IPS-11a (cell line): ENCODE results near the gene MAP7D3.
"Not testable (repeated sequence)": the region's sequence is repeated elsewhere in the genome, so short reads cannot be mapped to it uniquely, and the experiment has no call there.

Experiments
- H3K4me3 ChIP-seq: one replicate; pipeline ENCODE4 v1.5.1; 2013; ENCODE audit warnings: low read depth, low read length, control low read depth

The MAP7D3 gene

DNA sequence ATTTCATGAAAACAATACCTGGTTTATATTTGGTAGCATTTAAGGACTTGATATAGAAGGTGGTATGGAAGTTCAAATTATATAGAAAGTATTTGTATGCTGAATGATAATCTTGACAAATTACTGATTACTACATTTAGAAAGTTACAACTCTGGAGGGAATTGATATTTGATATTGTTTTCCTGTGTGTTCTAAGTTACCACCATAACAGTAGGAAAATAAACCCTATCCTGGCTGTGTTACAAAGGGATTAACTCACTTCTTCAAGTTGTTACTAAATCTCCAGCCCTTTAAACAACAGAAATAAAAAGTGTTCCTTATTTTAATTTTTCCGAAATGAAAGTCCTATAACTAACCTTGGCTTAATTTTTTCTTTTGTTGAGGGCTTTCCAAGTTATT is 67.3 kb downstream of the MAP7D3 start:
- H3K4me3 ChIP-seq: no peak overlapping the region

DNA sequence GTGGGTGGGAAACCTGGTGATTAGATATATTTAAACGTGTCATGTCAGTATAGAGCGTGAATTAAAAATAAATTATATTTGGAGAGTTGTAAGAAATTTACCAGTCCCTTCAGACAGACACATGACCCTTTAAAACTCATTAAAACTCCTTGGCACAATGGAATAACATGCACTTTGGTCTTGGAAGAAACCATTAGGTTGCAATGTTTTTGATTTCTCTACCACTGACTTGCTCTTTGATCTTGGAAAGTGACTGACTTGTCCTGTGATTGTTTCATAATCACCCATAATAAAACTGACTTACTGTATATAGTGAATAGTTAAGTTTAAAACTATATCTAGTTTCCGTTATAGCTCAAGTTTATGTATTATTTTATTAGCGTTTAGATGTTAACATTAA is 68.0 kb downstream of the MAP7D3 start:
- H3K4me3 ChIP-seq: no peak overlapping the region

DNA sequence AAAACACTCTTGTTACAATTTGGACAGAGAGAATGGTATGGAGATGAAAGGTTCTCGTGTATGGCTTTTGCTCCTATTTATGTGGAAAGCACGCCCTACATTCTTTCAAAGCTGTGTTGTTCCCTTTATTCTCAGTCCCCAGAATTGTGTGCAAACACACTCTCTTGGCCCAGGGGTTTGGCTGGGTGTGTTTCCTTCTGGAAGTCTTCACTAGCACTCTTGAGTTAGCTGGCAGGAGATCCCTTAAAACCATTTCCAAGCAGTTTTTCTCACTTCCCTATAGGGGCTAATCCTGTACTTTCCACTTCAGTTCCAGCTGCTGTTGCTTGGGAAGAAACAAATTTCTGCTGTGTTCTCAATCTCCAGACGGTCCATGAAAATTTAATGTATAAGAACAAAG is 68.8 kb downstream of the MAP7D3 start:
- no peak overlapping the region for H3K4me3 ChIP-seq

DNA sequence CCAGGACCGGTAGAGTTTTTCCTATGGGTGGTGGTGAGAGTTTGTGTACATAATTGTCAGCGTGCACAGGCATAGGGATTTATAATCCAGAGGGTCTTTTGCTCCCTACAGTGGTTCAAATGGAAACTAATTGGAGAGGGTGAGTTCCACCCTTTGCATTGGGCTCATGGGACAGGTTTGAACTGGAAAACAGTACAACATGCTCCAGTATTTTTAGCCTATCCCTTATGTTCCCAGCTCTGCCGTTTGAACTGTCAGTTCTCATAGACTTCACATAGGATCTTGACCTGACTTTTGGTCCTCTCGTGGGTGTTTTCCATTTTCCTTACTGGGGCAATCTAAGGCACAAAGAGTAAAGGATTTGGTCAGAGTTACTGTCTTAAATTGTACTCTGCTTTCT is 72.1 kb downstream of the MAP7D3 start:
- H3K4me3 ChIP-seq: no peak overlapping the region

DNA sequence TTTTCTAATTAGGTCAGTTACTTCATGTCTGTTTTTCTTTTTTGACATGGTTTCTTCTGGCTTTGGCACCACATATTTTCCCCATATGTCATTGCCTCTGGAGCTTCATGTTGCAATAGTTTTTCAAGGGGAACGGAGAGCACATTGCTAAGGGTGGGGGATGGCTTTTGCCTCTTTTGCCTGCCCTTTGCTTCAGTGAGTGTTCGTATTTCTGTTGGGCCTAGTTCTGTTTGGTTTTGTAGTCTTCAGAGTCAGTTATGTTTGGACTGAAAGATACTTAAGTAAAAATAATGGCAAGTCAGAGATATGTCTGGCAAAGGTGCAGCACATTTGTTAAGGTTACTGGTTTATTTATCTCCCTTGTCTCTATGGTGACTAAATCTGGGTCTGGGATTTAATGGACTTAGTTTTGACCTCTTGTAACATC is 74.8 kb downstream of the MAP7D3 start:
- no peak overlapping the region for H3K4me3 ChIP-seq

DNA sequence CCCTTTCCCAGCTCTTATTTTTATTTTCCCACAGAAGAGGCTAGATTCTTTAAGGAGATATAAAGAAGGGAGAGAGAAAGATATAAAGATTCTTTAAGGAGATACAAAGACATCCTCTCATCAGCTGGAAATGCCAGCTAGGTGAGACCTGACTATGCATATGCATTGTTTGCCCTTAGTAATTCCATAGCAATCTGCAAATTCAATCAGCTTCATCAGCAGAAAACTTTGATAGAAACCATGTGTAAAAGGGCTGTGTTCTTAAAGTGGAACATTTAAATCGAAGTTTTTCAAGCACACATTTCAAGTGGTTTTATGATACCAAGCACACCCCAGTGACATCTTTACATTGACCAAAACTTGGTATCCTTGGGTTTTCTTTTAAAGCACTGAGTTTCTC is 79.8 kb downstream of the MAP7D3 start:
- H3K4me3 ChIP-seq: no peak overlapping the region

DNA sequence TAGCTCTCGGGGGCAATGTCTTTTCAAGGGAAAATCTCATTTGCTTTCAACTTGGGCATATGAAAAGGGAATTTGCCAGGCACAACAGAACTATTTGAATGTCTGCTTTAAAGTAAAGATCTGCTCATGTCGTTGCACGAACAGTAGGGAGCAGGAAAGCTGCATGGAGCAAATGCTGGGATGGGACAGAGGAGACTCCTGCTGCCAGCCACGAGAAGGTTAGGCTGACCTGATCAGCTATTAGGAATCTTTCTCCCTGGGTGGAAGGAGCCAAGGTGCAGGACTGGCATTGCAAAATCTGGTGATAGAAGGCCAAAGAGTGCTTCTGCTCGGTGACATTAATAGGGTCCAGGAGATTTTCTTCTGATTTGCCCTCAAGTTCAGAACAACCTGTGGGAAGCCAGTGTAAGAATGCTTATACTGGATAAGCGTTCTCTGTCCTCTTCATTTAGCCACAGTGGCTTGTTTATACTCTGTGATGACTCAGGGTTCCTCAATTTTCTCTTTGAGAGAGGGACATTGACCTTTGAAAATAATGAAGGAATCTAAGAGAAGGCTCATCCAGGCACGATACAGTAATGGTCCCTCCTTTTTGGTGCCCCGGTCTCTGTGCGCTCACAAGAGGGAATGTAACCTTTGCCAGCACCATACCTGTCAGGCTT is 80.9 kb downstream of the MAP7D3 start:
- no peak overlapping the region for H3K4me3 ChIP-seq

DNA sequence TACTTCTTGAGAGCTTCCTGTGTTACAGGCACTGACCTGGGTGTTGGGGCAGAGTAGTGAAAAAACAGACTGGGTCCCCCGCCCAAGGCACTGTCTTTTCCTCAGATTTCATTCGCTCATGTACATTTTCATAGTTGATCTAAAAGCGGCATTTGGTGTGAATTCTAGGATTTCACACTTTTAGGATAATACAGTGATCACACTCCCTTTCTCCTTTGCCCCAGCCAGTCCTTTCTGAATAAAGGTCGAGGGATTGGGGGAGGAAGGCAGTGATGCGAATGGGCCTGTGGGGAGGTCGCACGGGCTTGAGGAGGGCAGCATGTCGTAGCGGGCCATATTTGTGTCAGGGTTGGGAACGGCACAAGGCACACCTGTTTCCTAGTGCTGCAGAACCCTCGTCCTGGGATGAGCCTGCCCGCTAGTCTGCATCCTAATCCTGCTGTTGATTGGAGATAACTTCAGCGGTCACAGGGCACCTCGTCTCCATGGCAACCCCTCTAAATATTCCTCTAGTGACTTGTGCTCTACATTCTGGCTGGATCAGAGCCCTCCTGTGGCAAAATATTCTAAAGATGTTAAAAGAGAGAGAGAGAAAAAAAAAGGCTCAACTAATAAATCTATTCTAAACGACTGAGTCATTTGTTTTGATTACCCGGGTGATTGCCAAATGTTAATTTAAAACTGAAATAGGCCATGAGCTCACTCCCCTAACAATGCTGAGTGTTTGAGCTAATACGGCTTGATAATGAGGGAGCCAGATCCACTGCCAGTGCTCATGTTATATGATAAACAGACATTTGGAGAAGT is 82.1 kb downstream of the MAP7D3 start:
- H3K4me3 ChIP-seq: no peak overlapping the region

DNA sequence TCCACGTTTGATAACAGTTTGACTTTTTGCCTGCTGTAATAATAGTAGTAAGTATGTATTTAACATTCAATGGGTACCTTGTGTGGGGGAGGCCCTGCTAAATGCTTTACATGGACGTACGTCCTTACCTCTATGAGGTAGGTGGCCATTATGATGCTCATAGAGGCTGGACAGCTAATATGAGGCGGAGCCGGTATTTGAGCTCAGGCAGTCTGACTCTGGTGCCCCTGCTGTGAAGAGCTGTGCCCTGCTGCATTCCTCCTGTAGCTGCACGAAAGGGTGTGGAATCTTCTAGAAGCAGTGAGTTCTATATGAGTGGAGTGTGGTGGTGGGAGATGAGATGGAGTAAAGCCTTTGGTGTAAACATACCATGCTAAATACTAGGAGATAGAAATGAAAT is 83.2 kb downstream of the MAP7D3 start:
- not testable (repeated sequence) for H3K4me3 ChIP-seq

DNA sequence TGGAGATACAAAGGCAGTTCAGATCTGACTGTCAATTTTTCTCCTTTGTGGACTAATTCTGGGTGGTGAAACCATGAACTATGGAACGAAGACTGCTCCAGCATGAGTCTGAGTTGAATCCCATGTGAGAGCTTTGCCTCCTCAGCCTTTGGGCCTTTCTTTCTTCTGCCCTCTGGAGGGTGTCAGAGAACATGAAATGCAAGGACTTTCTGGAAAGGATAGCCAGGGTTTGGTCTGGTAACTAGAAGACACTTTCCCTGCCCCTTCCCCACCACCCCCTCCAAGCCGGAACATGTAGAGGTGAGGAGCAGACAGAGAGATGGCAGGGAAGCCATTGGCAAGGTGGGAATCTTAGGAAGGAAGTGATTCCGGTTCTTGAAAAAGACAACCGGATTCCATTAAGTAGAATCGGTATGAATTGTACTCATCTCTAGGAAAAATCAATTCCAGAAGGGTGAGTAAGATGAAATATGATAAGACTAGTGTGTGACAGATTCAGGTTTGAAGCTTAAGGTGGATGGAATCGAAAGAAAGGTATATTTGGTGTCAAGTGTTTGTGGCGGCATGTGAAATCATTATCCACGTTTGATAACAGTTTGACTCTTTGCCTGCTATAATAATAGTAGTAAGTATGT is 84.9 kb downstream of the MAP7D3 start:
- no peak overlapping the region for H3K4me3 ChIP-seq

DNA sequence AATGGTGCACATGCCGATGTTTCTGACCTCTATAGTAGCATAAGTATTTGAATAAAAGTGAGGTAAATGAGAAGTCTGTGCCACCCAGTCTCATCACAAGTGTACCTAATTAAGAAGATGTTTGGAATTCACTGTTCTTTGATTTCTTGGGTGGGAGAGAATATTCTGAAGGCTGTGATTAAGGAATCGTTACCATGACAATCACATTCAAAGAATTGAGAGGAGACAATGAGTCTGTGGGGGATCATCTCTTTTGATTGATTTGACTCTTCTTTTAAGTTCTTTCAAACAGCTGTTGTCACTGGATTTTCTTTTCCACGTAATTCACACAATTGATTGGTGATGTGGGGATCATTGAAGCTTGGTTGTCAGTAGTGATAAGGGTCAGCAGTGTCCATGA is 85.8 kb downstream of the MAP7D3 start:
- H3K4me3 ChIP-seq: no peak overlapping the region

DNA sequence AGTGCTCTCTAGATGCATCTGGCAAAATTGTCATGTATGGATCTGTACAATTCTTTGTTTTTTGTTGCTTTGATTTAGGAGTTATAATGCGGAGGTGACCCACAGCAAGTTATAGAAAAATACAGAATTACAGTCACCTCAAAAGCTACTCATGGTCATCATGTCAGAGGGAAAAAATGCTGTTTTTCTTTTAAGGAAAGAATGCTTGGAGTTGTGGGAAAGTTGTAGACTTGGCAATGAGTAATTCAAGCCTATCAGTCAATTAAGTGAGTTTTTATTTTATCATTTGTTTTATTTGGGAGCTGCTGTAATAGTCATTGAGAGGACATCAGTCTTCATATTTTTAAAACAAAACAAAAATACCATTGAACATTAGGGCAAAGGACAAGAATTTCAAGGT is 87.5 kb downstream of the MAP7D3 start:
- H3K4me3 ChIP-seq: no peak overlapping the region
